ENCODE results near the gene PDE11A. TPM values are rescaled to one million over a fixed set of nuclear protein-coding genes. Genes with fewer than 3 reads are reported as not detected.

The PDE11A gene
- total RNA-seq, 4 donors from 2014 or later, result 0.37 to 1.2 (median 1.1) TPM; not detected in 1

DNA sequence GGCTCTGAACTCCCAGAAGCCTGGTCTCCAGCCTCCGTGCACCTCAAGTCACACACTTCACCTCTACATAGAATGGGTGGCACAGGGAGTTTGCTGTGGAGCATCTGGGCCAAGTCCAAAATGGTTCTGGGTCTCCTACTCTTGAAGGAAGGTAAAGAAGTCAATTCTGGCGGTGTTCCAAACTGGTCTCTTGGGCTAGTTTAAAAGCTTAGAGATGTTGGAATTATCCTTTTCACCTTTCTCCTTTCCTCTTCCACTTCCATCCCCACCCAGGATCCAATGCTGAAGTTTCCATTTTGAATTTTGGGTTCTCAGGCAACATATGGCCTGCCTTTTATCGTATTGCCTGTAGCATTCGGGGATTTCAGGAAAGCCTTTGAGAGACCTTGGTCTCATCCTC is 325.2 kb downstream of the PDE11A start:
- no peak for DNase-seq
- no peak overlapping the region for H3K27ac ChIP-seq
- no peak for TF ChIP-seq POLR2A (IDR thresholded peaks at IDR 0.05)
- TF ChIP-seq EP300 (IDR thresholded peaks at IDR 0.05; ENCODE audit: low read depth), result no peak
- TF ChIP-seq POLR2AphosphoS5 (IDR thresholded peaks at IDR 0.05), result no peak
- TF ChIP-seq, protein P1, sequence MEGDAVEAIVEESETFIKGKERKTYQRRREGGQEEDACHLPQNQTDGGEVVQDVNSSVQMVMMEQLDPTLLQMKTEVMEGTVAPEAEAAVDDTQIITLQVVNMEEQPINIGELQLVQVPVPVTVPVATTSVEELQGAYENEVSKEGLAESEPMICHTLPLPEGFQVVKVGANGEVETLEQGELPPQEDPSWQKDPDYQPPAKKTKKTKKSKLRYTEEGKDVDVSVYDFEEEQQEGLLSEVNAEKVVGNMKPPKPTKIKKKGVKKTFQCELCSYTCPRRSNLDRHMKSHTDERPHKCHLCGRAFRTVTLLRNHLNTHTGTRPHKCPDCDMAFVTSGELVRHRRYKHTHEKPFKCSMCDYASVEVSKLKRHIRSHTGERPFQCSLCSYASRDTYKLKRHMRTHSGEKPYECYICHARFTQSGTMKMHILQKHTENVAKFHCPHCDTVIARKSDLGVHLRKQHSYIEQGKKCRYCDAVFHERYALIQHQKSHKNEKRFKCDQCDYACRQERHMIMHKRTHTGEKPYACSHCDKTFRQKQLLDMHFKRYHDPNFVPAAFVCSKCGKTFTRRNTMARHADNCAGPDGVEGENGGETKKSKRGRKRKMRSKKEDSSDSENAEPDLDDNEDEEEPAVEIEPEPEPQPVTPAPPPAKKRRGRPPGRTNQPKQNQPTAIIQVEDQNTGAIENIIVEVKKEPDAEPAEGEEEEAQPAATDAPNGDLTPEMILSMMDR (IDR thresholded peaks at IDR 0.05), result no peak
- no peaks in the 10 kb centered on the region for H3K27me3 ChIP-seq
- H3K4me3 ChIP-seq, result no peak overlapping the region
- no peaks in the 10 kb centered on the region for H3K36me3 ChIP-seq
- H3K9me3 ChIP-seq, result no peaks in the 10 kb centered on the region
- in situ Hi-C loops (cut with MboI; ENCODE audit: low pct_ligation_motif_present in 1 of 4, low pct_unique_long_range_greater_than_20kb in 1 of 4, low sequenced_read_pairs in 3 of 4), result loop anchor here in 3 of 4 donors (25.0 kb wide), 2 partner anchors 410 to 585 kb away; no protein-coding TSS in a partner anchor
- intact Hi-C loops (cut with DNase I; ENCODE audit: low total_unique reads), result no loop called here
- no peaks in the 10 kb centered on the region for H3K4me1 ChIP-seq
- WGBS, 2 donors (ENCODE audit: low coverage in 1 of 2), result 84 to 91% methylated on average over 4 of the region's 4 CpGs

DNA sequence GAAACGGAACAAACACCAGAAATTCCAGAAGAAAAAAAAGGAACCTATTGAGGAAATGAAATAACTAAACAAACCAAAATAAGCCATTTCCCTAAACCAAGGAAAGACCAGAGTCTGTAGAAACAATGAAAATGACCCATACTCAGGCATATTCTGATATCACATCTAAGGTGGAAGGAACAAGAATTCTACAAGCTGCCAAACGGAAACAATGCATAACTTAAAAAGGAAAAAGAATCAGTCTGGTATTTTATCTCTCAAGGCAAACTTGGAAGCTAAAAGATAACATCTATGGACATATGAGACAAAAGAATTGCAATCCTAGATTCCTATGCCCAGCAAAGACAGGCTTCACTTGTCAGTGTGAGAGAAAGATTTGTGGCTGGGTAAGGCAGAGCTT is 326.2 kb downstream of the PDE11A start:
- H3K4me3 ChIP-seq, result no peak overlapping the region
- no peak for DNase-seq
- TF ChIP-seq POLR2A (IDR thresholded peaks at IDR 0.05) (no peak), POLR2AphosphoS5 (IDR thresholded peaks at IDR 0.05) (no peak), EP300 (IDR thresholded peaks at IDR 0.05; ENCODE audit: low read depth) (no peak)
- TF ChIP-seq, protein P1 (IDR thresholded peaks at IDR 0.05), result no peak
- in situ Hi-C loops (cut with MboI; ENCODE audit: low pct_ligation_motif_present in 1 of 4, low pct_unique_long_range_greater_than_20kb in 1 of 4, low sequenced_read_pairs in 3 of 4) (loop anchor here in 3 of 4 donors (25.0 kb wide), 2 partner anchors 409 to 584 kb away; no protein-coding TSS in a partner anchor), intact Hi-C loops (cut with DNase I; ENCODE audit: low total_unique reads) (no loop called here)
- H3K27me3 ChIP-seq, result no peaks in the 10 kb centered on the region
- H3K36me3 ChIP-seq, result no peaks in the 10 kb centered on the region
- H3K4me1 ChIP-seq, result no peaks in the 10 kb centered on the region
- WGBS, 2 donors (ENCODE audit: low coverage in 1 of 2), result 78 to 84% methylated on average over 2 of the region's 2 CpGs
- H3K27ac ChIP-seq, result no peak overlapping the region
- no peaks in the 10 kb centered on the region for H3K9me3 ChIP-seq

DNA sequence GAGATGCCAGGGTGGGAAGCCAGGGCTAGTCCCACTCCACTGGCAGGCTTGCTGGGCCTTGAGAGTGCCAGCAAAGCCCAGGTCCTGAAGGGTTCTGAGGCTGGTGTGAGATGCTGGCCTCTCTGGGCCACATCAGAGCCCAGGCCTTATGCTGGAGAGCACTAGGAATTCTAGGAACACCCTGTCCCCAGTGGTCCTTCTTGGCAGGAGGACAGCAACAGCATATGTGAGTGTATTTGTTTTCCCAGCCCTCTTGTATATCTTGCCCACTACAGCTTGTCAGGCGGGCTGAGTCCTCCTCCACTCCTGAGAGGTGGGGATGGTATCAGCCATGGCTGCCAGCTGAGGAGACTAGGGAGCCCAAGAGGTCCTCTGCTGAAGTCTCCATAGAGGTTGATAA is 327.0 kb downstream of the PDE11A start:
- in situ Hi-C loops (cut with MboI; ENCODE audit: low pct_ligation_motif_present in 1 of 4, low pct_unique_long_range_greater_than_20kb in 1 of 4, low sequenced_read_pairs in 3 of 4), result loop anchor here in 3 of 4 donors (25.0 kb wide), 2 partner anchors 408 to 583 kb away; no protein-coding TSS in a partner anchor
- H3K36me3 ChIP-seq, result no peaks in the 10 kb centered on the region
- DNase-seq, result no peak
- H3K27ac ChIP-seq, result no peak overlapping the region
- no peaks in the 10 kb centered on the region for H3K4me1 ChIP-seq
- WGBS, 2 donors (ENCODE audit: low coverage in 1 of 2), result 100% methylated on average over 1 of the region's 1 CpG; no CpG with 5 or more reads in 1 of the 2 donors
- TF ChIP-seq POLR2A (IDR thresholded peaks at IDR 0.05) (no peak), POLR2AphosphoS5 (IDR thresholded peaks at IDR 0.05) (no peak), EP300 (IDR thresholded peaks at IDR 0.05; ENCODE audit: low read depth) (no peak)
- TF ChIP-seq, protein P1 (IDR thresholded peaks at IDR 0.05), result no peak
- H3K4me3 ChIP-seq, result no peak overlapping the region
- intact Hi-C loops (cut with DNase I; ENCODE audit: low total_unique reads), result no loop called here
- no peaks in the 10 kb centered on the region for H3K9me3 ChIP-seq
- no peaks in the 10 kb centered on the region for H3K27me3 ChIP-seq

DNA sequence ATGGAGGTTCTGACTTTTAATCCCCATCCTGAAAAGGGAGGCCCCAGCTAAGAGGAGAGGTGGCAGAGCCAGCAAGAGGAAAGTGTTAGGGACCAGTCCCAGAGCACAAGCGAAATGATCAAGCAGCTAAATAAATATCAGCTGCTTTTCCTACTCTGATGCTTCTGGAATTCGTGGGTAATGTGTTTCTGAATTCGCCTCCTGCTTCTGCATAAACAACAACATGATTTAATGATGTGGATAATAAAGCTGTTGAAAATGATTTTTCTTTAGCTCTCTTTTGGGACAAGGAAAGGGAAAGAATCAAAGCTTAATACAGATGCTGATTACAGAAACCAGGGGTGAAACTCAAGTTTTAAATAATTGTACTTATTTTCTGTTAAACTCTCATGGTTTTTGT is 329.7 kb downstream of the PDE11A start:
- no peak for TF ChIP-seq POLR2A (IDR thresholded peaks at IDR 0.05)
- TF ChIP-seq POLR2AphosphoS5 (IDR thresholded peaks at IDR 0.05), result no peak
- TF ChIP-seq, protein P1 (IDR thresholded peaks at IDR 0.05), result no peak
- TF ChIP-seq EP300 (IDR thresholded peaks at IDR 0.05; ENCODE audit: low read depth), result no peak
- no peak overlapping the region for H3K4me3 ChIP-seq
- H3K36me3 ChIP-seq, result no peaks in the 10 kb centered on the region
- peaks cover 0 to 5% (median 0%) of the 10 kb centered on the region in 4 donors for H3K4me1 ChIP-seq
- no peaks in the 10 kb centered on the region for H3K27me3 ChIP-seq
- WGBS, 2 donors (ENCODE audit: low coverage in 1 of 2), result 70 to 76% methylated on average over 3 of the region's 3 CpGs
- in situ Hi-C loops (cut with MboI; ENCODE audit: low pct_ligation_motif_present in 1 of 4, low pct_unique_long_range_greater_than_20kb in 1 of 4, low sequenced_read_pairs in 3 of 4) (loop anchor here in 3 of 4 donors (25.0 kb wide), 2 partner anchors 406 to 581 kb away; no protein-coding TSS in a partner anchor), intact Hi-C loops (cut with DNase I; ENCODE audit: low total_unique reads) (no loop called here)
- no peak overlapping the region for H3K27ac ChIP-seq
- no peaks in the 10 kb centered on the region for H3K9me3 ChIP-seq
- no peak for DNase-seq

Data from transverse colon (tissue), 4 donors.